ENCODE results near the gene CDK5. TPM values are rescaled to one million over a fixed set of nuclear protein-coding genes. Genes with fewer than 3 reads are reported as not detected.

The CDK5 gene
- total RNA-seq, 1 experiment from 2014 or later = 29.3 TPM

- DNase-seq (ENCODE audit: low read depth in 1 of 2, low spot score in 2 of 2) = no peak
- peaks cover 36% of the 10 kb centered on the region for H3K4me1 ChIP-seq (replicated peaks)
- peaks cover 4% of the 10 kb centered on the region; the same call in 1 of the 2 replicates for H3K36me3 ChIP-seq
- no peak overlapping the region for H3K27ac ChIP-seq
- no peak overlapping the region for H3K4me3 ChIP-seq
- H3K9me3 ChIP-seq (replicated peaks) = no peaks in the 10 kb centered on the region; the same call in 1 of the 2 replicates
- no peaks in the 10 kb centered on the region for H3K27me3 ChIP-seq (replicated peaks)
Observed at GRCh38 chr7:151091431-151091830, 33.7 kb upstream of the CDK5 start.

- Histone ChIP-seq H3K9me3 (replicated peaks) (no peaks in the 10 kb centered on the region; the same call in 1 of the 2 replicates), H3K36me3 (peaks cover 4% of the 10 kb centered on the region; the same call in 1 of the 2 replicates), H3K27me3 (replicated peaks) (no peaks in the 10 kb centered on the region), H3K27ac (no peak overlapping the region), H3K4me1 (replicated peaks) (peaks cover 37% of the 10 kb centered on the region), H3K4me3 (no peak overlapping the region)
- DNase-seq (ENCODE audit: low read depth in 1 of 2, low spot score in 2 of 2) = no peak
Observed at GRCh38 chr7:151091003-151091402, 33.3 kb upstream of the CDK5 start.

GRCh38 chr7:151089893-151090730 lies 32.4 kb upstream of the CDK5 start:
- Histone ChIP-seq H3K4me3 (no peak overlapping the region), H3K27ac (peak overlapping the region; percentile 52), H3K36me3 (peaks cover 4% of the 10 kb centered on the region; the same call in 1 of the 2 replicates), H3K9me3 (replicated peaks) (no peaks in the 10 kb centered on the region; the same call in 1 of the 2 replicates), H3K4me1 (replicated peaks) (peaks cover 45% of the 10 kb centered on the region), H3K27me3 (replicated peaks) (no peaks in the 10 kb centered on the region)
- no peak for DNase-seq (ENCODE audit: low read depth in 1 of 2, low spot score in 2 of 2)

GRCh38 chr7:151088856-151089699 lies 31.4 kb upstream of the CDK5 start:
- Histone ChIP-seq H3K27me3 (replicated peaks) (no peaks in the 10 kb centered on the region), H3K4me1 (replicated peaks) (peaks cover 40% of the 10 kb centered on the region), H3K4me3 (peak overlapping the region; percentile 58), H3K36me3 (peaks cover 4% of the 10 kb centered on the region; the same call in 1 of the 2 replicates), H3K27ac (peak overlapping the region; percentile 52), H3K9me3 (replicated peaks) (no peaks in the 10 kb centered on the region; the same call in 1 of the 2 replicates)
- DNase-seq (ENCODE audit: low read depth in 1 of 2, low spot score in 2 of 2) = peak; percentile 89 to 90

- peak in 1 of 2 experiments; percentile 42 for DNase-seq (ENCODE audit: low read depth in 1 of 2, low spot score in 2 of 2)
- H3K27ac ChIP-seq = peak overlapping the region; percentile 52
Observed at GRCh38 chr7:151088019-151088855, 30.5 kb upstream of the CDK5 start.

GRCh38 chr7:151087245-151088018 lies 29.7 kb upstream of the CDK5 start:
- H3K4me3 ChIP-seq = peak overlapping the region; percentile 58
- H3K27me3 ChIP-seq (replicated peaks) = no peaks in the 10 kb centered on the region
- peak in 1 of 2 experiments; percentile 72 for DNase-seq (ENCODE audit: low read depth in 1 of 2, low spot score in 2 of 2)
- peak overlapping the region; percentile 46 for H3K27ac ChIP-seq
- peaks cover 50% of the 10 kb centered on the region for H3K4me1 ChIP-seq (replicated peaks)
- H3K9me3 ChIP-seq (replicated peaks) = no peaks in the 10 kb centered on the region; the same call in 1 of the 2 replicates
- peaks cover 4% of the 10 kb centered on the region; the same call in 1 of the 2 replicates for H3K36me3 ChIP-seq

More at GRCh38 chr7:151088019-151088855, 30.5 kb upstream of the CDK5 start:
- H3K9me3 ChIP-seq (replicated peaks) = no peaks in the 10 kb centered on the region; the same call in 1 of the 2 replicates
- peaks cover 4% of the 10 kb centered on the region; the same call in 1 of the 2 replicates for H3K36me3 ChIP-seq
- peaks cover 46% of the 10 kb centered on the region for H3K4me1 ChIP-seq (replicated peaks)
- H3K27me3 ChIP-seq (replicated peaks) = no peaks in the 10 kb centered on the region
- H3K4me3 ChIP-seq = peak overlapping the region; percentile 58

- Histone ChIP-seq H3K27me3 (replicated peaks) (no peaks in the 10 kb centered on the region), H3K27ac (no peak overlapping the region; the same call in 1 of the 2 replicates), H3K36me3 (peaks cover 8% of the 10 kb centered on the region), H3K4me1 (replicated peaks) (peaks cover 56% of the 10 kb centered on the region), H3K4me3 (peak overlapping the region; percentile 58), H3K9me3 (replicated peaks) (no peaks in the 10 kb centered on the region; the same call in 1 of the 2 replicates)
- peak in 1 of 2 experiments; percentile 58 for DNase-seq (ENCODE audit: low read depth in 1 of 2, low spot score in 2 of 2)
Observed at GRCh38 chr7:151086802-151087244, 29.1 kb upstream of the CDK5 start.

GRCh38 chr7:151085691-151086620 lies 28.3 kb upstream of the CDK5 start, which contains the start of gene AGAP3:
TSS of gene AGAP3 (plus strand) at chr7:151086475. CDS start at chr7:151086742, 267 bp downstream.
- no peaks in the 10 kb centered on the region; the same call in 1 of the 2 replicates for H3K9me3 ChIP-seq (replicated peaks)
- peak; percentile 74 to 89 for DNase-seq (ENCODE audit: low read depth in 1 of 2, low spot score in 2 of 2)
- H3K4me3 ChIP-seq = peak within 1 kb of the TSS; percentile 58
- H3K27ac ChIP-seq = peak within 1 kb of the TSS; percentile 10; the same call in 1 of the 2 replicates
- H3K4me1 ChIP-seq (replicated peaks) = peaks cover 64% of the 10 kb centered on the region
- peaks cover 16% of the 10 kb centered on the region for H3K36me3 ChIP-seq
- H3K27me3 ChIP-seq (replicated peaks) = no peaks in the 10 kb centered on the region

GRCh38 chr7:151085329-151085690 lies 27.6 kb upstream of the CDK5 start:
- peak overlapping the region; percentile 58; the same call in 1 of the 2 replicates for H3K4me3 ChIP-seq
- peaks cover 67% of the 10 kb centered on the region for H3K4me1 ChIP-seq (replicated peaks)
- H3K9me3 ChIP-seq (replicated peaks) = no peaks in the 10 kb centered on the region; the same call in 1 of the 2 replicates
- no peak overlapping the region for H3K27ac ChIP-seq
- peaks cover 21% of the 10 kb centered on the region for H3K36me3 ChIP-seq
- H3K27me3 ChIP-seq (replicated peaks) = no peaks in the 10 kb centered on the region
- no peak for DNase-seq (ENCODE audit: low read depth in 1 of 2, low spot score in 2 of 2)

GRCh38 chr7:151083824-151084160 lies 26.1 kb upstream of the CDK5 start:
- H3K27me3 ChIP-seq (replicated peaks) = no peaks in the 10 kb centered on the region
- H3K27ac ChIP-seq = no peak overlapping the region
- peak overlapping the region; percentile 75 for H3K4me3 ChIP-seq
- DNase-seq (ENCODE audit: low read depth in 1 of 2, low spot score in 2 of 2) = no peak
- H3K36me3 ChIP-seq = peaks cover 33% of the 10 kb centered on the region
- H3K9me3 ChIP-seq (replicated peaks) = no peaks in the 10 kb centered on the region; the same call in 1 of the 2 replicates
- peaks cover 65% of the 10 kb centered on the region for H3K4me1 ChIP-seq (replicated peaks)

- Histone ChIP-seq H3K27ac (peak within 1 kb of the TSS; percentile 33), H3K27me3 (replicated peaks) (no peaks in the 10 kb centered on the region), H3K9me3 (replicated peaks) (no peaks in the 10 kb centered on the region; the same call in 1 of the 2 replicates), H3K4me1 (replicated peaks) (peaks cover 59% of the 10 kb centered on the region), H3K4me3 (peak within 1 kb of the TSS; percentile 75), H3K36me3 (peaks cover 38% of the 10 kb centered on the region)
- DNase-seq (ENCODE audit: low read depth in 1 of 2, low spot score in 2 of 2) = peak; percentile 60 to 73
Observed at GRCh38 chr7:151083071-151083823, 25.6 kb upstream of the CDK5 start, which contains the start of gene TMUB1. TSS of gene TMUB1 (minus strand) at chr7:151083493. CDS start at chr7:151082563, 930 bp downstream.
